Vagina (tissue), 1 donor: ENCODE results near the gene ADAM17. TPM values are rescaled to one million over a fixed set of nuclear protein-coding genes. Genes with fewer than 3 reads are reported as not detected.

Source experiments
- total RNA-seq: library from RNA; depleted of rRNA; stranded (reverse); fragments of >200 nt; gene quantifications from one replicate; pipeline ENCODE4 v1.2.3, GENCODE V29; 2016

Gene ADAM17
- total RNA-seq, 1 donor from 2014 or later, result 33.4 TPM

Other genes with a start within 250 kb of the ADAM17 start
- 53.8 TPM for gene ITGB1BP1, start 132.3 kb downstream of the ADAM17 start, total RNA-seq
- gene CPSF3, start 132.2 kb downstream of the ADAM17 start, total RNA-seq, result 19.4 TPM
- gene IAH1, start 81.3 kb downstream of the ADAM17 start, total RNA-seq, result 40.0 TPM
- 173 TPM for gene YWHAQ, start 75.2 kb upstream of the ADAM17 start, total RNA-seq